Uterus (tissue), 4 donors: ENCODE results near the gene TMEM164. TPM values are rescaled to one million over a fixed set of nuclear protein-coding genes. Genes with fewer than 3 reads are reported as not detected.

ENCODE experiments used
- DNase-seq, 2 donors: peaks; one replicate each; pipeline ENCODE4 v3.0.0-alpha.2; 2019 to 2020
- H3K27ac ChIP-seq, 2 donors: fragments of 200-600 bp; sonication (generic); 1 replicate in 1 of 2; 2 replicates in 1 of 2; pipeline ENCODE4 v1.5.1; 2016 to 2018
- H3K27me3 ChIP-seq, 2 donors: fragments of 200-600 bp; sonication (generic); one replicate each; pipeline ENCODE4 v1.5.1; 2018 to 2019; ENCODE audit warnings: control low read depth in 1 of 2
- H3K36me3 ChIP-seq, 2 donors: fragments of 200-600 bp; sonication (generic); one replicate each; pipeline ENCODE4 v1.5.1; 2019; ENCODE audit warnings: control low read depth in 1 of 2
- H3K4me1 ChIP-seq, 2 donors: fragments of 200-600 bp; sonication (generic); one replicate each; pipeline ENCODE4 v1.5.1; 2018 to 2019; ENCODE audit warnings: control low read depth in 1 of 2
- H3K4me3 ChIP-seq, 2 donors: fragments of 200-600 bp; sonication (generic); 1 replicate in 1 of 2; 2 replicates in 1 of 2; pipeline ENCODE4 v1.5.1; 2018 to 2019; ENCODE audit warnings: mild to moderate bottlenecking in 1 of 2
- H3K9me3 ChIP-seq, 2 donors: fragments of 200-600 bp; sonication (generic); one replicate each; pipeline ENCODE4 v1.5.1; 2019; ENCODE audit warnings: control low read depth in 1 of 2
- CTCF ChIP-seq, 4 experiments: fragments of 200-600 bp in 2 of 4; fragments of 450-650 bp in 2 of 4; sonication (generic) in 2 of 4; IDR thresholded peaks; one replicate each; pipeline ENCODE4 v1.5.1; 2016 to 2019; ENCODE audit warnings: antibody characterized with exemption in 4 of 4, mild to moderate bottlenecking in 2 of 4, moderate library complexity in 1 of 4
- POLR2A ChIP-seq, 2 donors: fragments of 450-650 bp; IDR thresholded peaks; one replicate each; pipeline ENCODE4 v1.6.1; 2016; ENCODE audit warnings: antibody characterized with exemption in 2 of 2, mild to moderate bottlenecking in 1 of 2, moderate library complexity in 1 of 2
- intact Hi-C: fragments of 100-400 bp; cut with DNase I; formaldehyde crosslinking; loops from one replicate; pipeline ENCODE4 v1.15.1; 2023; ENCODE audit warnings: low total_unique reads
- total RNA-seq, 4 donors: library from RNA; depleted of rRNA in 3 of 4; stranded (reverse); fragments of >200 nt in 3 of 4; gene quantifications; one replicate each; pipeline versions ENCODE4 v1.1.0 to v1.2.4, GENCODE V29; 2014 to 2023
- donor health status: DM: yes; HTN: yes; CAD: no.

The TMEM164 gene
- total RNA-seq, 4 donors from 2014 or later, result 3.1 to 18.9 (median 11.5) TPM

GRCh38 chrX:109997786-109998452 is 5.0 kb upstream of the TMEM164 start:
- DNase-seq, result no peak
- intact Hi-C loops, result no loop called here
- TF ChIP-seq POLR2A (IDR thresholded peaks at IDR 0.05) (no peak), CTCF (IDR thresholded peaks at IDR 0.05) (no peak)
- no peaks in the 10 kb centered on the region for H3K27me3 ChIP-seq
- no peak overlapping the region for H3K27ac ChIP-seq
- H3K36me3 ChIP-seq, result no peaks in the 10 kb centered on the region
- no peaks in the 10 kb centered on the region for H3K4me1 ChIP-seq
- H3K4me3 ChIP-seq, result no peak overlapping the region
- H3K9me3 ChIP-seq, result no peaks in the 10 kb centered on the region

GRCh38 chrX:110000000-110000399 is 2.9 kb upstream of the TMEM164 start:
- intact Hi-C loops, result no loop called here
- Histone ChIP-seq H3K9me3 (no peaks in the 10 kb centered on the region), H3K4me1 (peaks cover 0 to 6% of the 10 kb centered on the region in 2 donors), H3K36me3 (no peaks in the 10 kb centered on the region), H3K27ac (no peak overlapping the region), H3K27me3 (no peaks in the 10 kb centered on the region), H3K4me3 (no peak overlapping the region)
- TF ChIP-seq POLR2A (IDR thresholded peaks at IDR 0.05), result no peak
- TF ChIP-seq CTCF (IDR thresholded peaks at IDR 0.05), result no peak
- no peak for DNase-seq

GRCh38 chrX:110000847-110001713 is 1.8 kb upstream of the TMEM164 start:
- Histone ChIP-seq H3K27me3 (no peaks in the 10 kb centered on the region), H3K4me3 (no peak overlapping the region), H3K36me3 (no peaks in the 10 kb centered on the region), H3K4me1 (peaks cover 0 to 13% of the 10 kb centered on the region in 2 donors), H3K9me3 (no peaks in the 10 kb centered on the region), H3K27ac (peak overlapping the region; percentile 83 to 93)
- no peak for DNase-seq
- TF ChIP-seq POLR2A (IDR thresholded peaks at IDR 0.05), result no peak
- no peak for TF ChIP-seq CTCF (IDR thresholded peaks at IDR 0.05)
- intact Hi-C loops, result no loop called here

- intact Hi-C loops, result no loop called here
- H3K27ac ChIP-seq, result peak overlapping the region; percentile 83 to 93
- H3K9me3 ChIP-seq, result no peaks in the 10 kb centered on the region
- no peaks in the 10 kb centered on the region for H3K36me3 ChIP-seq
- peak overlapping the region; percentile 51 to 68 for H3K4me3 ChIP-seq
- H3K4me1 ChIP-seq, result peaks cover 0 to 13% of the 10 kb centered on the region in 2 donors
- DNase-seq, result no peak
- no peaks in the 10 kb centered on the region for H3K27me3 ChIP-seq
- TF ChIP-seq POLR2A (IDR thresholded peaks at IDR 0.05) (no peak), CTCF (IDR thresholded peaks at IDR 0.05) (no peak)
Observed at GRCh38 chrX:110001740-110002299, 1.1 kb upstream of the TMEM164 start.
